Measurements from ENCODE around the gene ITGA7.

ITGA7 gene

GRCh38 chr12:55685671-55686070 lies 22.0 kb downstream of the ITGA7 start:
- in situ Hi-C loops (cut with MboI; ENCODE audit: low sequenced_read_pairs): no loop called here

GRCh38 chr12:55684761-55685370 lies 22.8 kb downstream of the ITGA7 start:
- in situ Hi-C loops (cut with MboI; ENCODE audit: low sequenced_read_pairs): no loop called here

GRCh38 chr12:55683676-55684075 lies 24.0 kb downstream of the ITGA7 start:
- in situ Hi-C loops (cut with MboI; ENCODE audit: low sequenced_read_pairs): no loop called here

GRCh38 chr12:55682087-55682796 lies 25.5 kb downstream of the ITGA7 start:
- in situ Hi-C loops (cut with MboI; ENCODE audit: low sequenced_read_pairs): no loop called here

GRCh38 chr12:55681142-55682077 lies 26.3 kb downstream of the ITGA7 start:
- in situ Hi-C loops (cut with MboI; ENCODE audit: low sequenced_read_pairs): no loop called here

- in situ Hi-C loops (cut with MboI; ENCODE audit: low sequenced_read_pairs): no loop called here
Measured at GRCh38 chr12:55679691-55680090, 28.0 kb downstream of the ITGA7 start.

GRCh38 chr12:55676707-55677106 lies 31.0 kb downstream of the ITGA7 start:
- in situ Hi-C loops (cut with MboI; ENCODE audit: low sequenced_read_pairs): no loop called here

- in situ Hi-C loops (cut with MboI; ENCODE audit: low sequenced_read_pairs): no loop called here
Measured at GRCh38 chr12:55675666-55676065, 32.0 kb downstream of the ITGA7 start.

- in situ Hi-C loops (cut with MboI; ENCODE audit: low sequenced_read_pairs): no loop called here
Measured at GRCh38 chr12:55673638-55674037, 34.1 kb downstream of the ITGA7 start.

GRCh38 chr12:55671746-55672145 lies 36.0 kb downstream of the ITGA7 start:
- in situ Hi-C loops (cut with MboI; ENCODE audit: low sequenced_read_pairs): no loop called here

GRCh38 chr12:55670276-55670675 lies 37.4 kb downstream of the ITGA7 start:
- in situ Hi-C loops (cut with MboI; ENCODE audit: low sequenced_read_pairs): no loop called here

- in situ Hi-C loops (cut with MboI; ENCODE audit: low sequenced_read_pairs): no loop called here
Measured at GRCh38 chr12:55666508-55666907, 41.2 kb downstream of the ITGA7 start.

- in situ Hi-C loops (cut with MboI; ENCODE audit: low sequenced_read_pairs): no loop called here
Measured at GRCh38 chr12:55664826-55665225, 42.9 kb downstream of the ITGA7 start.

GRCh38 chr12:55663391-55663790 lies 44.3 kb downstream of the ITGA7 start:
- in situ Hi-C loops (cut with MboI; ENCODE audit: low sequenced_read_pairs): no loop called here

GRCh38 chr12:55659486-55660385 lies 48.0 kb downstream of the ITGA7 start:
- in situ Hi-C loops (cut with MboI; ENCODE audit: low sequenced_read_pairs): no loop called here

GRCh38 chr12:55658635-55659391 lies 48.9 kb downstream of the ITGA7 start:
- in situ Hi-C loops (cut with MboI; ENCODE audit: low sequenced_read_pairs): no loop called here

GRCh38 chr12:55658212-55658611 lies 49.5 kb downstream of the ITGA7 start:
- in situ Hi-C loops (cut with MboI; ENCODE audit: low sequenced_read_pairs): no loop called here

GRCh38 chr12:55657212-55657611 lies 50.5 kb downstream of the ITGA7 start:
- in situ Hi-C loops (cut with MboI; ENCODE audit: low sequenced_read_pairs): no loop called here

GRCh38 chr12:55654511-55655214 lies 53.0 kb downstream of the ITGA7 start:
- in situ Hi-C loops (cut with MboI; ENCODE audit: low sequenced_read_pairs): no loop called here

All from HL-60/S4 treated with retinoic acid at 250 ng/mL for 4 days and 3 days (cell line).